Stimulated activated CD8-positive, alpha-beta memory T cell treated with anti-CD3 and anti-CD28 coated beads, Interleukin-2, amount 100 ng/mL, for 1 hour (primary cell): ENCODE results near the gene MAP3K14.
"Not testable (repeated sequence)": the region's sequence is repeated elsewhere in the genome, so short reads cannot be mapped to it uniquely, and the experiment has no call there.

Experiments
- DNase-seq, 2 donors: peaks; one replicate each; pipeline ENCODE4 v3.0.0-alpha.2; 2020; ENCODE audit warnings: low read depth in 2 of 2

The MAP3K14 gene

DNA sequence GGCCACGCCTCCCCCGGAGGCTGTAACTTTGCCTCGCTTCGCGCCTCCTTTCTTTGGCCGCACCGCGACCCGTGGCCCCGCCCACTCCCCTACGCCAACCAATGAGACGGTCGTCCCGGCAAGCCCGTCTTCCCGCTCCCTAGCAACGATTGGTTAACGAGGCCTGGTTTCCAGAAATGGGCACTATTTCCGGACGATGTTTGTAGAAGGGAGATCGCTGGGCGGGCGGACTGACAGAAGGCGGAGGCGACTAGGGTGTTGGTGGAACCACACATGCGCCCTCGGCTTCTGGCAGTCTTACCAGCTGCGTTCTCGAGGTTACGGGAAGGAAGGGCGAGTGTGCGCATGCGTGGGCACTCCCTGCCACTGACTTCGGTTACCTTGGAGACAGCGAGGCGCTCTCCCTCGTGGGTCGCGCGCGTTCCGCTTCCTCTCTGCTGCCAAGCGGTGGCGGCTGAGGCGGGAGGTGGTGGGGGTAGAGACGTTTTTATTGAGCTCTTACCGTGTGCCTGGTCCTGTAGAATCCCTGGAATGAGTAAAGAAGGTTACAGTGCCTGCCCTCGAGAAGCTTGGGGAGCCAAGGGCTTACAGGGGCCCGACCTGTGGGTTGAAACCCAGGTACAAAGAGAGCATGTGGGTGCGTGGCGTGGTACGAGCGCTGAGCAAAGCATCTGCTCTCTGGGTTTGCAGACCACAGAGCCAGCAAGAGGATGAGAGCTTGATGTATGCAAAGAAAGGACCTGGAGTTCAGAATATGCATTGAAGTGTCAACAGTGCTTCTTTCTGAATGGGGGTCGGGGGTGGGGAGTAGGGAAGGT, 500 bp upstream of the MAP3K14 start:
- peak; percentile 99 to 100 for DNase-seq

DNA sequence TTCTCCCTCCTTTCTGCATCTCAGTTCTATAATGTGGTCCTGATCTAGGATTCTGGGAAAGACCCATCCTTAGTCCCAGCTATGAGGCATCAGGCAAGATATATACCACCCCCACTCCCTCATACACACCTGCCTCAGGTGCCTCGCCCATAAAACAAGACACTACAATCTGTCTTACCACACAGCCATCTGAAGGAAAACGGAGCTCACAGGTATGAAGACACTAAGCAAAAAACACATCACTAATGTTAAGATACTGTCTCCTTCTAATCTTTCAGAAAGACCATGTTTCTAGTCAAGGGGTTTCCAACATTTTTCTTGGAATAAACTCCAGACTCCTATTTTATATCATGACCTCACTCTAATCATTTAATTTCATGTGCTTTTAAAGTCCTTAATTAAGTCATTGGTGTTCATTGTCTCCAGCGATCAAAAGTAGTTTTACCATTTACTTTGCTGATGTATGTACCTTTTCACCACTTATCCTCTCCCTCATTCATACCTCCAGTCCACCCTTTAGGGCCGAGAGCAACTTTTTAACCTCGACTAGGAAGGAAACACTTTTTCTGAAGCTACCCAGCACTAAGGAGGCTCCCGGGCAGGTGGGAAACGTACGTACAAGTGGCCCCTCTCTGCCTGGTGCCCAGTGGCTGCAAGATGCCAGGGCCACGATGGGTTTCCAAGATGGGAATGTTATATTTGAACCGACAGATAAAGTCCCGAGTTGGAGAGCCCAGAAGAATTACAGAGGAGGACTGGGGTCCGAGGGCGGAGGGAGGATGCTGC, 979 bp downstream of the MAP3K14 start:
- no peak for DNase-seq

DNA sequence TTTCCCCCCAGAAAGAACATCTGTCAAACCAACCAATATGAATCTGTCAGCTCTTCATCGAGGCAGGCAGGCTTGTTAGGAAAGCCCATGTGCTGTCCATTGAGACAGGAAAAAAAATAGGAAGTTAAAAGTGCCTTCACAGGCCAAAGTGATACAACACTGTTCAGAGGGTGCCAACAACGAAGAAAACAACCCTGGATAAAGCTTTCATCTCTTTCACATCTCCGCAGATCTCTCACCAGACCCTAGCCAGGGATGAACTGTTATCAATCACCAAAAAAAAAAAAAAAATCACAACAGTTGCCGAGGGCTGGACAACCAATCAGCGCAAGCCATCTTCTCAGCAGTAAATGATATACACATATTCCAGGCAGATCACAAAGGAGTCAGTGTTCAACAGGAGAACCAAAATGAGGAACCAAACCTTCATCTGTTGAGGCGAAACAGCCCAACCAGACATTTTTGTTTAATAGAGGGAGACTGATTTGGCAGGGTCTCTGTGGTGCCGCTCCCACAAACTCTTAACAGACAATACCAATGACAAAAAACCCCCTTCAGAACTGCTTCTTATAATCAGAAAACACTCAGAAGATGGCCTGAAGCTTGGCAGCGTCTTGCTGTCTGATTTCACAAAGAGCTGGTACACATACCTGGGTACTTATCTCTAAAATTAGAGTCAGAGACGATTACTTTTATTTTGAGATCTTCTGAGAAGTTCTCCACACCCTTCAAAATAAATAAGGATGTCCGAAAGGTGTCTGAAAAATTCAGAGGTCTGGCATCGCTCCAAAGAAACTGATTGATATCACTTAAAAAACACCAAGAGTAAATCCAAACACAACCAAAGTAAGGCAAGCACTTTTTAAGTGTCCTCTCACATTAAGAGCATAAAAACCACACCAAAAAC, 1.8 kb downstream of the MAP3K14 start:
- DNase-seq: no peak

DNA sequence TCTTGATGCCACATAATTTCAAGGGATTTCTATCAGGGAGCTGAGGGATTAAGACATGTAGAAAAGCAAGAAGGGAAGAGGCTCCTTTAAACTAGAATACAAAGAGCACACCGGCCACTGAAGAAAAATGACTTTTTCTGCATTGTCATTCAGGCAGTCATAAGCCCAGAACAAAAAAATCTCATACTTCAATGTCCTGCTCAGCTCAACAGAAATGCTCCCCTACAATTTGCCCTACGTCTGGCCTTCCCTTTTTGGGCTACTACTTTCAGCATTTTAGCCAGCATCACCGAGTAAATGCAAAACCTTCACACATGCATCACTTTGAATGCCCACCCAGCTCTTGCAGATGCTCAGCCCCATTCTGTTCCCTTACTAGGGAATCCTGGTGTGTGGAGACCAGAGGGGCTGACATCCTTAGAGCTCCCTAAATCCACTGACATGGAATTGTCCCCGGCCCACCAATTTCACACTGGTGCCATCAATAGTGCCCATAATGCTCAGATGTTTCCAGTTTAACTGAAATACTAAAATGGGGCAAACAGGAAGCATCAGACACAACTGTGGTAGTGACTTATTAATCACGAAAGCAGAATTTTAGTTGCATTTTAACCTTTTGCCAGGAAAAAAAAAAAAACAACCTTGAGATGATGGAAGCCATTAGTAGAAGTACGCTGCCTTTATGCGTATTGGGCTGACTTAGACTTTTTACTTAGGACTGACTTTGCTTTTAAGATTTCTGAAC, 2.7 kb downstream of the MAP3K14 start:
- DNase-seq: no peak

DNA sequence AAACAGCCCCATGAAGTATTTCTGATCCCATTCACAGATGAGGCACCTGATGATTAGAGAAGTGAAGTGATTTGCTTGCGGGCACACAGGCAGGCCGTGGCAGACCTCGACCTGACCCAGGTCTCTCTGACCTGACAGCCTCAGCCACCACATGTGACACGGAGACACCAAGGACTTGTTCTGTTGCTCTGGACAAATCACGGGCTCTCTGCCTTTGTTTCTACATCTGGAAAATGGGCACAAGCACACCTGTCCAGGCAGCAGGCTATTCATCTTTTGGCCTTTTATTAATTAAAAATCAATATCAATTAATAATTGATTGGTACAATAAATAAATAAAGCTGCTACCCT, 3.4 kb downstream of the MAP3K14 start:
- no peak for DNase-seq

DNA sequence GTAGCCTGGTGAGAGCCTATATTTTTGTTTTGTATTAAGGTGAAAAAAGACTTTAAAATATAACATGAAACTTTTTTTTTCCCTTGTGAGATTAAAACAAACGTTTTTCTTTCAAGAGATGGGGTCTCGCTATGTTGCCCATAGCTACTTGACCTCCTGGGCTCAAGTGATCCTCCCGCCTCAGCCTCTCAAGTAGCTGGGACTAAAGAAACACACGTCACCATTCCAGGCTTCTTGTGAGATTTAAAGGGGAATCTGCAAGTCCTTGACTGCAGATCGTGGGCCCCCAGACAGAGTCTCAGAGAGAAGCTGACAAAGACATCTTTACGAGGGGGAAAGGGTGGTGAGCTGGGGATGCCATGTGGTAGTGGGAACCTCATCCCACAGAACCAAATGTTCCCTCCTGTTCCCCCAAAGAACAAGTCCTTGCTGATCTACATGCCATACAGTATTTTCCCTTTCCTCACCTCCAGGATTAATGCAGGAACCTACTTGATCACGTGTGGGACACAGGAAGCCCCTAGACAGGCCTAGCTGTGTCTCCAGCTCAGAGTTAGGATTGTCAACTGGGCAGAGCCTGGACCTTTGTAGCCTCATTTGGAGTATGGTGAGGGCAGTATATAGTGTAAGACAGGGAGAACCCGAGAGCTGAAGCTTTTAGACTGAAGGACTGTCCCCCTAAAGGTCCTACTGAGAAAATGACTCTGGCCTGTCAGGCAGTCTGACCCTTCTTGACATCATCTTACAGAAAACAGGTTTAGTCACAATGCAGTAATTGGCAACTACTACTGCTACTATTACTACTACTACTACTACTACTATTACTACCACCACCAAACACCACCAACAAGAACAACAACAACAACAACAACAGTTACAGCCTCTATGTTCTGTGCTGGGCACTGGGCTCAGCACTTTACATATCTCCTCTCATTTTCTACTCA, 4.1 kb downstream of the MAP3K14 start:
- DNase-seq: no peak

DNA sequence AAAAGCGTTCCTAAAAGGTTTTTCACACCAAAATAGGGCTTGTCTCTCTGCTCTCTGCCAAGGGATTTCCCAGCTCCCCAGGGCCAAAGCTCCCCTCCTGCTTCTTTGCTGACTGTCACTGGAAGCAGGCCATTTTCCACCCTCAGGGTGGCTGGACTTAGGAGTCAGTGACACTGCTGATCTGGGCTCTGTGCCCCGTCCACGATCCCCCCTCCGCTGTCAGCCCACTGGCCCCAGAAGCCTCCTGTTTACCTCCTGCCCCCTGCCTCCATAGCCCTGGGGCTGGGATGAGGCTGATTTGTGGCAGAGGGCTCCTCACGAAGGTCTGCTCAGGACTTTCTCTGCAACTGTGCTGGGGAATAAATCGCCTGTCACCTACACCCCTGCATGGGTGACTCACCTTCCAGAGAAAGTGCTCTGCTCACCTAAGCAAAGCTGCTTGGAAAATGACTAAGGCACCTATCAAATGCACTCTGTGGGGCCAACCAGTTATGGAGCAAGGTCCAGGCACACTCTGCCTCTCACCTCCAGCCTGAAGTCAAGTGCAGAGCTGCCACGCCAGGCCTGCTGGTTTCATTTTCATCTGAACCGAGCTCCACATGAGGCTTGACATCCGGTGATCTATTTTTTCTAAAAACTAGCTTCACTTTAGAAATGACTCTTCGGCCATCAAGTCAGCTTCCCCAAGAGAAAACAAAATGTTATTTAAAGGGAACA, 4.9 kb downstream of the MAP3K14 start:
- peak; percentile 41 to 44 for DNase-seq

DNA sequence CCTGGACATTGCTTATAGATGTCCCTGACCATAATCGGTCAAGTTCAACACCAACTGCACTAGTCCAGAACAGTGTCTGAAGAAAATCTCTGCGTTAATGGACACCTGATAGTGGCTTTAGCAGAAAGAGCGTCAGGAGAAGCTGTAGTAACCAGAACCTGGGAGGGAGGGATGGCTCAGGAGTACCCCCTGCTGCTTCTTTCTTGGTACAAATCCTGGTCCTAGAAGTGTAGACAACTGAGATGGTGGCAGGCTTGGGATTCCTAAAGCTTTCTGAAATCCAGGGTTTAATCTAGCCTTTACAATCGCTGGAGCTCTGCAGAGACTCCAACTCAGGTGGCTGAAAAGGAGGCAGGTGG, 5.4 kb downstream of the MAP3K14 start:
- no peak for DNase-seq

DNA sequence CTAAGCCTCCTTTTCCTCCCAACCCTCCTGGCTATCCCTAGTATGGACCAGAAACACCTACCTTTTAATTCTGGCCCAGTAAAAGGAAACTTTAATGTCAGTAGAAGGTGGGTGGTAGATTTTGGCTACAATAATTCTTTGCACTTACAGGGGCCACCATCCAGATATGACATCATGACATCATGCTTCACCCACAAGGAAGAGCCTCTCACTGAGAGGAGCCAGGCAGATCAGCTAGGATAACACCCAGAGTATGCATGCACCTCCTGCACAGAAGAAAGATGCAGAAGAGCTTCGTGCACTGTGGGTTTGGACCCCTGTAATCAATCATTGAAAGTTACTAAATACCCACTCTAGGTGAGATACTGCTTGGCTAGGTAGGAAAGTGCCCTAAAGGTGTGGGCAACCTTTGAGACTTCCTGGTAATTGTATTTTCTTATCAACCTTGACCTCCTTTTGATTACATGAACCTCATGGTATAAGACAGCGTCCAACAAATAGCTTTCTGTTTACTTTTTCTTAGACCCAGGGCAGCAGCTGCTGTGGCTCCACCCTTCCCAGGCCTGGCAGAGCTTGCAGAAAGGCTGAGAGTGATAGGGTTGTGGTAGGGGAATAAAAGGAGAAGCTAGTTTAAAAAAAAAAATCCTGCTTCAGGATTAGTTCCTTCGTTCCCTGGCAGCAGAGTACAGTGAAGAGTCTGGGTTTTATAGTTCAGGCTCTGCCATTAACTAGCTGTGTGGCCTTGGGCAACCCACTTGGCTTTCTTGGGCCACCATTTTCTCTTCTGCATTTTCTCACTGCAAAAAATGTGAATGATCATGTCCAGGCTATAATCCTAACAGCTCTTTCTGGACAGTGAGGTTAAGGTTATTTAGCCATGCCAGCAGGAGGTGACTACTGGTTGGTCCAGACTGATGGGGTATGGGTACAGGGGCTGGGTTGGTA, 6.2 kb downstream of the MAP3K14 start:
- no peak for DNase-seq

DNA sequence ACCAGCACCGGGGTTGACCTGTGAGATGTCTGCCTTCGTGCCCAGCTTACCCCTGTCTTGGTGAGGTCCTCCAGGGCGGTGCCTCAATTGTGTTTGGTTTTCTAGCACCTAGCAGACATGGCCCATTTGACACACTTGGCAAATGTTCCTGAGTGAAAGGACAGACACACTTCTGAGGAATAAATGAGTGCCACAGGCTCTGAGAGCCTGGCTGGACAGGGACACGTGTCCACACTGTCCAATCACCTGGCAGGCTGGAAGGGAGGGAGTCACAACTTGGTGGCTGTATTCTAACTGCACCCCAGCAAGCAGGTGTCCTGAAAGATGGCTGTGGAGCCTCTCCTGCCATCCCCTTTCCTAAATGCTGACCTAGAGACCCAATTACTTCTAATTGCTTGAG, 7.4 kb downstream of the MAP3K14 start:
- DNase-seq: no peak

DNA sequence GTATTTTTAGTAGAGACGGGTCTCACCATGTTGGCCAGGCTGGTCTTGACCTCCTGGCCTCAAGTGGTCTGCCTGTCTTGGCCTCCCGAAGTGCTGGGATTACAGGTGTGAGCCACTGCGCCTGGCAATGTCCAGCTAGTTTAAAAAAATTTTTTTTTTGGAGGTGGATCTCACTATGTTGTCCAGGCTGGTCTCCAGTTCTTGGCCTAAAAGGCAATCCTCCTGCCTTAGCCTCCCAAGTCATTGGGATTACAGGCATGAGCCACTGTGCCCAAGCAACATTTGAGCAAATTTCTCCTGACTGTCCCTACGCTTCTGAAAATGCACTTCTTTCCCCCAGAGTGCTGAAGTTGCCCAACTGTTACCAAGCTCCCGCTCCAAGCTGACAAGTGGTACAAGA, 8.0 kb downstream of the MAP3K14 start:
- no peak for DNase-seq

DNA sequence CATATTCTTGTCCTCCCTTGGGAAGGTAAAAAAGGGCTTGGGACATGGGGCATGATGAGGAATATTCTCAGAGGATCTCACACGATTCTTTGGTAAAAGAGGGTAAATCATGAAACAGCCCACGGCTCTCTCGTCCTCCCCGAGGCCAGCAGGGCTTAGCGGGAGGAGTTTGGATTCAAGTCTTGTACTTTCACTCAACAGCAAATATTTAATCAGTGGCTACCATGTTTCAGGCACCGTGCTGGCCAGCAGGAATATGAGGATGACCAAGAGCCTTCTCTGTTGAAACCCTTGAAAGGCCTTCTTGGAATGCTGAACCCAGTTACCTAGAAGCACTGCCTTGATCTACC, 8.8 kb downstream of the MAP3K14 start:
- no peak for DNase-seq

DNA sequence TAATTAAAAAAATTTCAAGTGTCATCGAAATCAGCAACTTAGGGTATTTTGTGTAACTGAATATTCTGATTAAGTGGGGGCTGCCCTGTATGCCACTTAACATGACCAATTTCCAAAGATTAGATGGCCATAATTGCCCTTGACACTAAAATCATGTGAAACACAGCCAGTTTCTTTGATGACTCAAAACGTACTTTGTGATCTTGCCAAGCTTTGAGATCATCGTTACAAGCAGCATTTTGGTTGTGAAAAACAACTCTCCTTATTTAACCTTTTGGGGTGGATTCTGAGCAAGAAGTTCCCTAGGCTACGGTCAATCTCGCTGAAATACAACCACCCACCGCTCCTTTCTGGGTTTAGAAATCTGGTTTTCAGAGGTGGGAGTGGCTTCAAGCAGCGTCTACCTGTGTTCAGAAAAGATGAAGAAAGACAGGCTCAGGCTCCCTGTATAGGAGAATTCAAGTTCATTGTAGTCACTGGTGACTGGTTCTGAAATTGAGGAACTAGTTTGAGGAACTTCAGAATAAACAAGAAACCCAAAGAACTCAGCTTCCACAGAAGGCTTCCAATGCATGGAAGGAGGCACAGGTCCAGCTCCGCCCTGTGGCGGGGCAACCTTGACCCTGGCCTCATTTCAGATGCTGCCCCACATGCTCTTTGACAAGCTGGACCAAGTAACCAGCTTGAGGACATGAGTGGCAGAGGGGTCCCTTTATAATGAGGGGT, 9.4 kb downstream of the MAP3K14 start:
- DNase-seq: no peak

DNA sequence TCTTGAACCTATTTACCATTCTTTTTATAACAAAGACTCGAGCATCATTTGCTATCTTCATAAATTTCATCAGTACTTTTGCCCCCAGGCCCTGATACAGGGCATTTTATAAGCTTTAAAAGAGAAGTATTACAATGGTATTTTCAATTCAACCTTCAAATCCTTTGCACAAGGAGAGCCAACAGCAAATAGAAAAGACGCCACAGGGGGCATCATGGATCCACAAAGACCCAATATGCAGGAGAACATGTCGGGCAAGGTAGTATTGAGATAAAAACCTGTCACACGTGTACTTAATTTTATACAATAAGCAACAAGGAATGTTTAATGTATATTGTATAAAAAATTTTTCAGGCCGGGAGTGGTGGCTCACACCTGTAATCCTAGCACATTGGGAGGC, 10.2 kb downstream of the MAP3K14 start:
- DNase-seq: no peak

DNA sequence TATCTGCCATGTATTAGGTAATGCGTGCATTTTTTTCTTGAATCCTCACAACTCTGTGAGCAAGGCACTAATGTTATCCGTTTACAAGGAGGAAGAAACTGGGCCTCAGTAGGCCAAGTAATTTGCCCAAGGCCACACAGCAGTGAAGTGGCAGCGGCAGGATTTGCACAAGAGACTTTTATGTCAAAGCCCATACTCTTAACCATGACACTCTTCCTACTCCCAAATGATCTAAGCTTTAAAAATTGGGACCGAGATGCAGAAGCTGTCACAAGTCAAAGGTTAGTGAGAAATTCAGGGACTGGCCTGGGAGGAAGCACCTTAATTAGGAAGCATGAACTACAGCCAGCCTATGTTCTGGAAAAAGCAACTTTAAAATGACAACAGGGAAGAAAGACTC, 10.7 kb downstream of the MAP3K14 start:
- no peak for DNase-seq

DNA sequence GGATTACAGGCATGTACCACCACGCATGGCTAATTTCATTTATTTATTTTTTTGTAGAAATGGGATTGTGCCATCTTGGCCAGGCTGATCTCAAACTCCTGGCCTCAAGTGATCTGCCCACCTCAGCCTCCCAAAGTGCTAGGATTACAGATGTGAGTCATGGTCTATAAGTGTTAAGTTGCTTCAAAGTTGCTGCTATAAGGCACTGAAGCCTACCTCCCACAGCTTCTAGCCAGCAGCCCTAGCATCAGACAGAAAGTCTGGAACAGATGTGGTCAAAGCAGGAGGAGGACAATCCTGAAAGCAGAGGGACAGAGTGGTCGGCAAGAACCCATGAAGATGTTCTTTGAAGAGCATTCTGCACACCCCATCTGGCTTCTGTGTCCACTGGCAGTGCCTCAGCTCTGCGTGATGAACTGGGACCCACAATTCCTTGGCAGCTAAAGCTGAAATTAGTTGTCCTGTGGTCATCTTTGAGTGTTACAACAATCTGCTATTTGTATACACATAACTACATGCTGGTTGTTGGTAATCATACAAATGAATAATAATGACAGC, 11.2 kb downstream of the MAP3K14 start:
- DNase-seq: no peak

DNA sequence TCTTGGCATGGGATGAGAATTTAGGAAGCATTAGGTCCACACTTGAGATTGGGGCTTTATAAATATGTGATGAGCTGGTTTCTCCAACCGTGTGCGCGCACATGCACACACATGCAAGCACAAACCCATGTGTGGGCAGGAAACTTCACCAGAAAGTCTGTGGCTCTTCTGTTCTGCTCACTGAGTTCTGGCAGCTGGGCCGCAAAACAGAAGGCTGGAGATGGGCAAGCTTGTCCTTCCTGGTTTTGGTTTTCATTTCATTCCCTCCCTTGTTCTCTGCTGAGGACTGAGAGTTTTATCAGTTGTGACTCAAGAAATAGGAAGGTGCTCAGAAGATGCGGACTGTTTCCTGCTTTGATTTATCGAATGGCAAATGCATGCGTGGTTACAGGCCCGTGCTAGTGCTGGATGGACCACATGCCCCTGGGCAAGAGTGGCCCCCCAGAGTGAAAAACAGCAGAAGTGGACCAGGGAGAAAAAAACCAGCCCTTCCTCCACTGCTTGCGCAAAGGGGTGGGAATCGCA, 14.1 kb downstream of the MAP3K14 start:
- DNase-seq: no peak

DNA sequence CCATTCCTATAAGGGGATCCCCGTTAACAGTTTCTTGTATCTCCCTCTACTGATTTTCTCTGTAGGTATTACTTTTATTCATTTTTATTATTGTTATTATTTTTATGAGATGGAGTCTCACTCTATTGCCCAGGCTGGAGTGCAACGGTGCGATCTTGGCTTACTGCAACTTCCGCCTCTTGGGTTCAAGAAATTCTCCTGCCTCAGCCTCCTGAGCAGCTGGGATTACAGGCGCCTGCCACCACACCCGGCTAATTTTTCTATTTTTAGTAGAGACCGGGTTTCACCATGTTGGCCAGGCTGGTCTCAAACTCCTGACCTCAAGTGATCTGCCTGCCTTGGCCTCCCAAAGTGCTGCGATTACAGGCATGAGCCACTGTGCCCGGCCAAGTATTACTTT, 14.6 kb downstream of the MAP3K14 start:
- not testable (repeated sequence) for DNase-seq
